PFSK-1 (cell line): ENCODE data around the gene MRPS18A.

Experiments used
- FOXP2 ChIP-seq: optimal IDR thresholded peaks from 2 replicates; pipeline ENCODE3; 2011; ENCODE audit warnings: borderline replicate concordance, control low read depth, inconsistent platforms; ENCODE audit not compliant: insufficient read depth; ENCODE audit errors: extremely low read length, extremely low read depth
- POLR2AphosphoS5 ChIP-seq: IDR thresholded peaks from 2 replicates; pipeline ENCODE4 v1.6.1; 2012; ENCODE audit warnings: low read depth, mild to moderate bottlenecking, control low read depth, low read length, moderate library complexity
- SIN3A ChIP-seq: IDR thresholded peaks from 2 replicates; pipeline ENCODE4 v1.6.1; 2012; ENCODE audit warnings: mild to moderate bottlenecking, low read length, moderate library complexity, borderline replicate concordance; ENCODE audit not compliant: insufficient read depth
- TAF1 ChIP-seq: IDR thresholded peaks from 2 replicates; pipeline ENCODE4 v1.6.1; 2012; ENCODE audit warnings: low read length, control low read depth, borderline replicate concordance; ENCODE audit not compliant: insufficient read depth
- TF ChIP-seq, protein P1 (sequence below), 2 experiments: IDR thresholded peaks; 2 replicates each; pipeline versions ENCODE4 v1.6.1 to v1.8.0; 2011 to 2012; ENCODE audit warnings: low read depth in 2 of 2, low read length in 2 of 2, control low read depth in 1 of 2, inconsistent platforms in 1 of 2, mild to moderate bottlenecking in 1 of 2, moderate library complexity in 1 of 2; ENCODE audit not compliant: insufficient read depth in 1 of 2

MRPS18A gene

DNA sequence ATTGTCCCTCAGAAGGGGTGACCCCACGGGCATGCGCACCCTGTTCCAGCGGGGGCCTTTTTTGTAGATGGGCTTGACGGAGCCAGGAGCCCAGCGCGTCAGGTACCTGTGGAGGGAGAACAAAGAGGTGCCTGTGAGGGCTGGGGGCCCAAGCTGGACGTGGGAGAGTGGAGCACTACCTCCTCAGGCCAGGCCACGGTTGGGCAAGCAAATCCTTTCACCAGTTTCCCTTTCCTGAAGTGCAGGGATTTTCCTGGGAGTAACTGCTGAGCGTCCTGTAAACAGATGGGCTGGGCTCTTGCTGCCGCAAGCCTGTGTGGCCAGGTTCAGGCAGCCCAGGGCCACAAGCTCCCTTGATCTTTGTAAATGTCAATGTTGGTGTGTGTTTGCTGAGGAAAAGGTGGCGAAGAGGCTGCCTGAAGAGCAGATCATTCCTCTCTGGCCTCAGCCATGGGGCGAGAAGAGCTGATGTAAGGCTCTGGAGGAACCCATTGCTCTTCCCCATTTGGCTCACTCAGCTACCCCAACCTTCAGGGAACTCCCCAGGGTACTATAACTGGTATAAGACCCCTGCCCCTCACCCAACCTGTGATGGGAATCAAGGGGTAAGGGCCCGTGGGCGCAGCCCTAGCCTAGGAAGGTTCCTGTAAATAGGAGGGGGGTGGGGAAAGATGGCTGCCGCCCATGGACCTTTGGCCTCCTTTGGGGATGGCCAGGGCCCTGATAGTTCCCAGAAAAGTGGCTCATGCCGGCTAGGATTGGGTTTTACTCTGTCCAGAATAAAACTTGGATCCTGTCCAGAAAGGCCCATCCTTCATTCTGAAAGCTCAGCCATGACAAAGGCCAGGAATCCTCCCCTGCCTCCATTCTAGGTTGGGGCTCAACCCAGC lies 15.5 kb downstream of the MRPS18A start:
- TF ChIP-seq TAF1 (no peak), FOXP2 (no peak), SIN3A (no peak), POLR2AphosphoS5 (no peak)
- TF ChIP-seq, protein P1, sequence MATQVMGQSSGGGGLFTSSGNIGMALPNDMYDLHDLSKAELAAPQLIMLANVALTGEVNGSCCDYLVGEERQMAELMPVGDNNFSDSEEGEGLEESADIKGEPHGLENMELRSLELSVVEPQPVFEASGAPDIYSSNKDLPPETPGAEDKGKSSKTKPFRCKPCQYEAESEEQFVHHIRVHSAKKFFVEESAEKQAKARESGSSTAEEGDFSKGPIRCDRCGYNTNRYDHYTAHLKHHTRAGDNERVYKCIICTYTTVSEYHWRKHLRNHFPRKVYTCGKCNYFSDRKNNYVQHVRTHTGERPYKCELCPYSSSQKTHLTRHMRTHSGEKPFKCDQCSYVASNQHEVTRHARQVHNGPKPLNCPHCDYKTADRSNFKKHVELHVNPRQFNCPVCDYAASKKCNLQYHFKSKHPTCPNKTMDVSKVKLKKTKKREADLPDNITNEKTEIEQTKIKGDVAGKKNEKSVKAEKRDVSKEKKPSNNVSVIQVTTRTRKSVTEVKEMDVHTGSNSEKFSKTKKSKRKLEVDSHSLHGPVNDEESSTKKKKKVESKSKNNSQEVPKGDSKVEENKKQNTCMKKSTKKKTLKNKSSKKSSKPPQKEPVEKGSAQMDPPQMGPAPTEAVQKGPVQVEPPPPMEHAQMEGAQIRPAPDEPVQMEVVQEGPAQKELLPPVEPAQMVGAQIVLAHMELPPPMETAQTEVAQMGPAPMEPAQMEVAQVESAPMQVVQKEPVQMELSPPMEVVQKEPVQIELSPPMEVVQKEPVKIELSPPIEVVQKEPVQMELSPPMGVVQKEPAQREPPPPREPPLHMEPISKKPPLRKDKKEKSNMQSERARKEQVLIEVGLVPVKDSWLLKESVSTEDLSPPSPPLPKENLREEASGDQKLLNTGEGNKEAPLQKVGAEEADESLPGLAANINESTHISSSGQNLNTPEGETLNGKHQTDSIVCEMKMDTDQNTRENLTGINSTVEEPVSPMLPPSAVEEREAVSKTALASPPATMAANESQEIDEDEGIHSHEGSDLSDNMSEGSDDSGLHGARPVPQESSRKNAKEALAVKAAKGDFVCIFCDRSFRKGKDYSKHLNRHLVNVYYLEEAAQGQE (IDR thresholded peaks at IDR 0.05; ENCODE audit: insufficient read depth in 1 of 2, low read depth in 2 of 2, low read length in 2 of 2) = no peak

GRCh38 chr6:43671011-43671800 lies 16.4 kb downstream of the MRPS18A start:
- TF ChIP-seq SIN3A = no peak
- TF ChIP-seq, protein P1 (IDR thresholded peaks at IDR 0.05; ENCODE audit: insufficient read depth in 1 of 2, low read depth in 2 of 2, low read length in 2 of 2) = no peak
- TF ChIP-seq TAF1 = no peak
- no peak for TF ChIP-seq POLR2AphosphoS5
- no peak for TF ChIP-seq FOXP2

DNA sequence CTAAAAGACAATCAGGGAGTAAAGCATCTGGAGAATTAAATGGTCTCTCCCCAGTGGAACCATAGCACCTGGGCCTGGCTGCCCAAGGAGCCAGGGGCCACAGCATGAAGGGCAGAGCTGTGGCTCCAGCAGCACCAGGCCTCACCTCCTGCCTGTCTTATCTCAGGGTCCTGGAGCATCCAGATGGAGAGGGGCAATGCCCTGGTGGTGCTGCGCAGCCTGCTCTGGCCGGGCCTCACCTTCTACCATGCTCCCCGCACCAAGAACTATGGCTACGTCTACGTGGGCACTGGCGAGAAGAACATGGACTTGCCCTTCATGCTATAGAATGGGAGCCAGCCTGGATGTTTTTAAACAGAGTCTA lies 17.0 kb downstream of the MRPS18A start:
- TF ChIP-seq, protein P1 (IDR thresholded peaks at IDR 0.05; ENCODE audit: insufficient read depth in 1 of 2, low read depth in 2 of 2, low read length in 2 of 2) = no peak
- no peak for TF ChIP-seq TAF1
- no peak for TF ChIP-seq FOXP2
- no peak for TF ChIP-seq SIN3A
- no peak for TF ChIP-seq POLR2AphosphoS5

- 0 out of 2 replicates have a peak, but pooled peaks have one; percentile 25 for TF ChIP-seq SIN3A
- peak; percentile 76; the same call in 1 of the 2 replicates for TF ChIP-seq TAF1
- TF ChIP-seq, protein P1 (IDR thresholded peaks at IDR 0.05; ENCODE audit: insufficient read depth in 1 of 2, low read depth in 2 of 2, low read length in 2 of 2) = 0 out of 4 replicates have a peak, but pooled peaks of 1 of the 2 experiments have one; percentile 43
- TF ChIP-seq POLR2AphosphoS5 = peak; percentile 74
- TF ChIP-seq FOXP2 = no peak
These were observed 17.5 kb downstream of the MRPS18A start for GRCh38 chr6:43669922-43670622.
